B cell (primary cell): Measurements from ENCODE around the gene SOWAHC. TPM values are rescaled to one million over a fixed set of nuclear protein-coding genes. Genes with fewer than 3 reads are reported as not detected.

Experiments used
- ATAC-seq: fragments of 200-7000 bp; cut with Tn5 transposase; one replicate; pipeline ENCODE4 v1.10.0; 2021; ENCODE audit warnings: low read depth, mild to moderate bottlenecking, moderate number of reproducible peaks, moderate library complexity
- CTCF ChIA-PET: fragments of 350-600 bp; sonication (Branson Sonifier 250); formaldehyde crosslinking; loops from one replicate; lab custom pipeline; 2021; ENCODE audit warnings: antibody characterized with exemption, inconsistent platforms; lab: Charles Lee
- POLR2A ChIA-PET: fragments of 350-600 bp; sonication (Branson Sonifier 250); formaldehyde crosslinking; loops from one replicate; lab custom pipeline; 2021; ENCODE audit warnings: antibody characterized with exemption; lab: Charles Lee
- DNase-seq: peaks from one replicate; pipeline ENCODE4 v3.0.0; 2013
- H2AFZ ChIP-seq: 2 replicates; pipeline ENCODE4 v1.6.1; 2012; ENCODE audit warnings: mild to moderate bottlenecking, low read depth, low read length; ENCODE audit not compliant: insufficient read depth, poor library complexity, severe bottlenecking
- H3K27ac ChIP-seq, 2 donors: 1 replicate in 1 of 2; 2 replicates in 1 of 2; pipeline ENCODE4 v1.5.1; 2012 to 2013; ENCODE audit warnings: low read length in 2 of 2, mild to moderate bottlenecking in 2 of 2, moderate library complexity in 1 of 2
- H3K27me3 ChIP-seq, 4 experiments: fragments of 200-600 bp in 1 of 4; sonication (generic) in 1 of 4; replicated peaks in 1 of 4; 1 replicate in 2 of 4; 2 replicates in 2 of 4; pipeline versions ENCODE4 v1.6.1 to v1.7.0; 2013 to 2016; ENCODE audit warnings: low read length in 3 of 4, mild to moderate bottlenecking in 2 of 4, mixed read lengths in 1 of 4, moderate library complexity in 1 of 4; ENCODE audit not compliant: insufficient read depth in 4 of 4, control insufficient read depth in 3 of 4; ENCODE audit errors: control extremely low read depth in 1 of 4
- H3K36me3 ChIP-seq, 2 experiments: replicated peaks in 1 of 2; 1 replicate in 1 of 2; 2 replicates in 1 of 2; pipeline versions ENCODE4 v1.6.1 to v1.7.1; 2013; ENCODE audit warnings: low read length in 1 of 2; ENCODE audit not compliant: insufficient read depth in 2 of 2, control insufficient read depth in 1 of 2; ENCODE audit errors: control extremely low read depth in 1 of 2, extremely low read depth in 1 of 2
- H3K4me1 ChIP-seq, 2 donors: fragments of 200-600 bp in 1 of 2; sonication (generic) in 1 of 2; 1 replicate in 1 of 2; 2 replicates in 1 of 2; pipeline versions ENCODE4 v1.5.1 to v1.6.1; 2013 to 2017; ENCODE audit warnings: low read length in 2 of 2; ENCODE audit not compliant: control insufficient read depth in 2 of 2, insufficient read depth in 2 of 2
- H3K4me2 ChIP-seq: replicated peaks from 2 replicates; pipeline ENCODE3; 2012; ENCODE audit warnings: mild to moderate bottlenecking, low read depth, low read length; ENCODE audit not compliant: poor library complexity, severe bottlenecking
- H3K4me3 ChIP-seq, 5 experiments: fragments of 200-600 bp in 1 of 5; sonication (generic) in 1 of 5; 1 replicate in 3 of 5; 2 replicates in 2 of 5; pipeline versions ENCODE4 v1.5.1 to v1.7.0; 2011 to 2016; ENCODE audit warnings: low read length in 4 of 5, mild to moderate bottlenecking in 4 of 5, low read depth in 2 of 5, control low read depth in 1 of 5, moderate library complexity in 1 of 5; ENCODE audit not compliant: insufficient read depth in 1 of 5; ENCODE audit errors: control extremely low read depth in 1 of 5, extremely low read depth in 1 of 5
- H3K79me2 ChIP-seq: fragments of 200-600 bp; sonication (generic); one replicate; pipeline ENCODE4 v1.6.0; 2016; ENCODE audit warnings: low read length; ENCODE audit not compliant: control insufficient read depth, insufficient read depth
- H3K9ac ChIP-seq: fragments of 200-600 bp; sonication (generic); 2 replicates; pipeline ENCODE4 v1.6.1; 2017; ENCODE audit warnings: mild to moderate bottlenecking, low read length, moderate library complexity
- H3K9me3 ChIP-seq, 3 donors: one replicate each; pipeline versions ENCODE4 v1.6.1 to v1.7.1; 2013; ENCODE audit warnings: low read length in 2 of 3; ENCODE audit not compliant: control insufficient read depth in 2 of 3, insufficient read depth in 1 of 3; ENCODE audit errors: control extremely low read depth in 1 of 3
- H4K20me1 ChIP-seq: 2 replicates; pipeline ENCODE4 v1.6.0; 2012; ENCODE audit warnings: mild to moderate bottlenecking, low read length; ENCODE audit not compliant: insufficient read depth, control insufficient read depth, poor library complexity, severe bottlenecking
- H3K27ac Mint-ChIP-seq: one replicate; pipeline ENCODE4 v1.8.0; 2021; ENCODE audit warnings: mixed read lengths
- H3K27me3 Mint-ChIP-seq: one replicate; pipeline ENCODE4 v1.8.0; 2021; ENCODE audit warnings: mixed read lengths
- H3K4me1 Mint-ChIP-seq: one replicate; pipeline ENCODE4 v1.8.0; 2021; ENCODE audit warnings: mixed read lengths
- H3K4me3 Mint-ChIP-seq: one replicate; pipeline ENCODE4 v1.8.0; 2021; ENCODE audit warnings: mixed read lengths
- H3K9me3 Mint-ChIP-seq: one replicate; pipeline ENCODE4 v1.8.0; 2022; ENCODE audit warnings: mixed read lengths; ENCODE audit not compliant: insufficient read depth
- EZH2 ChIP-seq: IDR thresholded peaks from 2 replicates; pipeline ENCODE4 v1.6.1; 2012; ENCODE audit warnings: borderline replicate concordance, low read depth, mild to moderate bottlenecking, moderate library complexity, low read length; ENCODE audit not compliant: insufficient read depth, poor library complexity, severe bottlenecking
- WGBS: methylation state at CpG from one replicate; pipeline ENCODE4 v1.1.5; 2013; ENCODE audit warnings: missing lambda C conversion rate; ENCODE audit not compliant: insufficient coverage; 5-methylcytosine and 5-hydroxymethylcytosine counted together
- intact Hi-C: fragments of 100-400 bp; cut with micrococcal nuclease; formaldehyde crosslinking; loops from one replicate; pipeline ENCODE4 v1.10.0; 2022
- polyA plus RNA-seq: library from polyadenylated mRNA; depleted of rRNA; stranded (reverse); fragments of >200 nt; gene quantifications from 2 replicates; pipeline ENCODE4 v1.2.3, GENCODE V29; 2012
- total RNA-seq, 2 donors: library from RNA; stranded (reverse); fragments of 120-200 nt in 1 of 2; gene quantifications; 1 replicate in 1 of 2; 2 replicates in 1 of 2; pipeline versions ENCODE4 v1.2.3 to v1.2.4, GENCODE V29; 2013 to 2022
- TF ChIP-seq, protein P1 (sequence below): fragments of 200-600 bp; IDR thresholded peaks from one replicate; pipeline ENCODE4 v1.8.0; 2022; ENCODE audit warnings: antibody characterized with exemption, mild to moderate bottlenecking

SOWAHC gene
- total and polyA plus RNA-seq, 2 donors (not counting 1 experiment from before 2014, with no cell fraction given), result 0.05 to 0.28 TPM

DNA sequence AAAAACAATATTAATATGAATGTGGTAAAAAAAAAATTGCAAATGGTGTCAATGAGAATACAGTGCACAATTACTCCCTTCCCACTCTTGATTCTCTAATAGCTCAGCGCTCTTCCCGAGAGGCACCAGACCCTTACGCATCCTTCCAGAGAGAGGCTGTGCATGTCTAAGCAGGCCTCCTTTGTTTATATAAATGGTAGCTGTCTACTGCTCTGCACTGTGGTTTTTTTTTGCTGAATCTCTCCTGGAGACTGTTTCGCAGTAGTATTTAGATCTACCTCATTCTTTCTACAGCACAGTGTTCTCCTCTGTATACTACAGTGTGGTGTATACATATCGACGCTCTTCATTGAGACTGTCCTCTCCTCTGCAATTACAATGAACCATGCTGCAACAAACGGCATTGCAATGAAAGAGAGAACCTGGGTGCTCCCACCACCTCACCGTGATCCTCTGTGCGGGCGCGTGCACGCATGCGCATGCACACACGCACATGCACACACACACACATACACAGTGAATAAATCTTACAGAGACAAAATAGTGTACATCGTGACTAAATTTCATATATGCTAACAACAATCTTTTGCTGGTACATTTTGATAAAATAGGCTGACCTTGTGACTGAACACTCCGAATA, 19.8 kb upstream of the SOWAHC start:
- Histone ChIP-seq H3K36me3 (no peaks in the 10 kb centered on the region), H3K4me3 (no peak overlapping the region), H3K27me3 (no peaks in the 10 kb centered on the region), H2AFZ (no peak overlapping the region), H3K9ac (no peak overlapping the region), H3K79me2 (no peaks in the 10 kb centered on the region), H4K20me1 (no peaks in the 10 kb centered on the region), H3K9me3 (no peaks in the 10 kb centered on the region), H3K4me1 (no peaks in the 10 kb centered on the region), H3K27ac (no peak overlapping the region), H3K4me2 (no peak overlapping the region)
- intact Hi-C loops, result no loop called here
- ChIA-PET CTCF (no interaction called here), POLR2A (no interaction called here)
- no peaks in the 10 kb centered on the region for H3K9me3 Mint-ChIP-seq
- DNase-seq, result no peak
- H3K4me1 Mint-ChIP-seq, result no peaks in the 10 kb centered on the region
- ATAC-seq, result no peak
- H3K4me3 Mint-ChIP-seq, result no peak overlapping the region
- no peak overlapping the region for H3K27ac Mint-ChIP-seq
- TF ChIP-seq, protein P1, sequence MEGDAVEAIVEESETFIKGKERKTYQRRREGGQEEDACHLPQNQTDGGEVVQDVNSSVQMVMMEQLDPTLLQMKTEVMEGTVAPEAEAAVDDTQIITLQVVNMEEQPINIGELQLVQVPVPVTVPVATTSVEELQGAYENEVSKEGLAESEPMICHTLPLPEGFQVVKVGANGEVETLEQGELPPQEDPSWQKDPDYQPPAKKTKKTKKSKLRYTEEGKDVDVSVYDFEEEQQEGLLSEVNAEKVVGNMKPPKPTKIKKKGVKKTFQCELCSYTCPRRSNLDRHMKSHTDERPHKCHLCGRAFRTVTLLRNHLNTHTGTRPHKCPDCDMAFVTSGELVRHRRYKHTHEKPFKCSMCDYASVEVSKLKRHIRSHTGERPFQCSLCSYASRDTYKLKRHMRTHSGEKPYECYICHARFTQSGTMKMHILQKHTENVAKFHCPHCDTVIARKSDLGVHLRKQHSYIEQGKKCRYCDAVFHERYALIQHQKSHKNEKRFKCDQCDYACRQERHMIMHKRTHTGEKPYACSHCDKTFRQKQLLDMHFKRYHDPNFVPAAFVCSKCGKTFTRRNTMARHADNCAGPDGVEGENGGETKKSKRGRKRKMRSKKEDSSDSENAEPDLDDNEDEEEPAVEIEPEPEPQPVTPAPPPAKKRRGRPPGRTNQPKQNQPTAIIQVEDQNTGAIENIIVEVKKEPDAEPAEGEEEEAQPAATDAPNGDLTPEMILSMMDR, result no peak
- no peak for TF ChIP-seq EZH2
- WGBS, result 97% methylated on average over 10 of the region's 16 CpGs
- peaks cover 9% of the 10 kb centered on the region for H3K27me3 Mint-ChIP-seq

GRCh38 chr2:109595644-109596043, 18.5 kb upstream of the SOWAHC start:
- TF ChIP-seq EZH2, result no peak
- TF ChIP-seq, protein P1, result no peak
- WGBS, result 100% methylated on average over 1 of the region's 4 CpGs
- Histone ChIP-seq H3K79me2 (no peaks in the 10 kb centered on the region), H3K9ac (no peak overlapping the region), H3K4me3 (no peak overlapping the region), H3K36me3 (no peaks in the 10 kb centered on the region), H3K4me1 (no peaks in the 10 kb centered on the region), H2AFZ (no peak overlapping the region), H3K9me3 (no peaks in the 10 kb centered on the region), H3K4me2 (no peak overlapping the region), H4K20me1 (no peaks in the 10 kb centered on the region), H3K27me3 (no peaks in the 10 kb centered on the region), H3K27ac (no peak overlapping the region)
- ChIA-PET CTCF (no interaction called here), POLR2A (no interaction called here)
- no peak overlapping the region for H3K4me3 Mint-ChIP-seq
- peaks cover 15% of the 10 kb centered on the region for H3K27me3 Mint-ChIP-seq
- ATAC-seq (no peak), DNase-seq (no peak)
- no peaks in the 10 kb centered on the region for H3K9me3 Mint-ChIP-seq
- no peaks in the 10 kb centered on the region for H3K4me1 Mint-ChIP-seq
- intact Hi-C loops, result no loop called here
- no peak overlapping the region for H3K27ac Mint-ChIP-seq
